Measurements from ENCODE around the gene PHF21B. TPM values are rescaled to one million over a fixed set of nuclear protein-coding genes. Genes with fewer than 3 reads are reported as not detected.

Gene PHF21B
- total RNA-seq = not detected

GRCh38 chr22:45009606-45010531, at the start of gene PHF21B:
Gene PHF21B, minus strand, starts transcription at chr22:45010005. Its CDS starts 456 bp downstream, at chr22:45009549.

Other genes starting within 250 kb of the PHF21B start
- gene NUP50, start 153.9 kb upstream of the PHF21B start, total RNA-seq = 10 to 100 TPM; 42.3 to 45.0 TPM
- 100 to 1,000 TPM; 167 to 221 TPM for gene KIAA0930, start 230.9 kb upstream of the PHF21B start, total RNA-seq